HEK293T (cell line): ENCODE results near the gene SPSB1.

Experiments
- BHLHE40 ChIP-seq: fragments of 450-650 bp; IDR thresholded peaks from 2 replicates; pipeline ENCODE4 v1.6.1; 2016; ENCODE audit warnings: mild to moderate bottlenecking, moderate library complexity, borderline replicate concordance
- ELF4 ChIP-seq: fragments of 450-650 bp; IDR thresholded peaks from 2 replicates; pipeline ENCODE4 v1.6.1; 2017; ENCODE audit warnings: antibody characterized with exemption
- TARDBP ChIP-seq: fragments of 450-650 bp; IDR thresholded peaks from 2 replicates; pipeline ENCODE4 v1.6.1; 2016

GRCh38 chr1:9309991-9310390, 17.3 kb downstream of the SPSB1 start:
- TF ChIP-seq TARDBP (no peak), ELF4 (no peak), BHLHE40 (no peak)
